Measurements from ENCODE around the gene SRBD1.

SRBD1 gene

DNA sequence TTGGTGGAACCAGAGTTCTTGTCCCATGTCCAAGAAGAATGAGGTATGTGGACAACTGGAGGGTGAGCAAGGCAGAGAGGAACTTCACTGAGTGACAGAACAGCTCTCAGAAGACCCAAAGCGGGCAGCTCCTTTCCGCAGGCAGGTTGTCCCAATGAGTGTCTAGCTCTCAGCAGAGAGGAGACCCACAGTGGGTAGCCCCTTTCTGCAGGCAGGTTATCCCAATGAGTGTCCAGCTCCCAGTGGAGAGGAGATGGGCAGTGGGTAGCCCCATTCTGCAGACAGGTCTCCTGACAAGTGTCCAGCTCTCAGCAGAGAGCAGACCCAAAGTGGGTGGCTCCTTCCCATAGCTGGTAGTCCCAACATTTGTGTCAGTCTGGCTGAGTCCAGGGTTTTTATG, 69.6 kb downstream of the SRBD1 start:
- TF ChIP-seq, protein P1, sequence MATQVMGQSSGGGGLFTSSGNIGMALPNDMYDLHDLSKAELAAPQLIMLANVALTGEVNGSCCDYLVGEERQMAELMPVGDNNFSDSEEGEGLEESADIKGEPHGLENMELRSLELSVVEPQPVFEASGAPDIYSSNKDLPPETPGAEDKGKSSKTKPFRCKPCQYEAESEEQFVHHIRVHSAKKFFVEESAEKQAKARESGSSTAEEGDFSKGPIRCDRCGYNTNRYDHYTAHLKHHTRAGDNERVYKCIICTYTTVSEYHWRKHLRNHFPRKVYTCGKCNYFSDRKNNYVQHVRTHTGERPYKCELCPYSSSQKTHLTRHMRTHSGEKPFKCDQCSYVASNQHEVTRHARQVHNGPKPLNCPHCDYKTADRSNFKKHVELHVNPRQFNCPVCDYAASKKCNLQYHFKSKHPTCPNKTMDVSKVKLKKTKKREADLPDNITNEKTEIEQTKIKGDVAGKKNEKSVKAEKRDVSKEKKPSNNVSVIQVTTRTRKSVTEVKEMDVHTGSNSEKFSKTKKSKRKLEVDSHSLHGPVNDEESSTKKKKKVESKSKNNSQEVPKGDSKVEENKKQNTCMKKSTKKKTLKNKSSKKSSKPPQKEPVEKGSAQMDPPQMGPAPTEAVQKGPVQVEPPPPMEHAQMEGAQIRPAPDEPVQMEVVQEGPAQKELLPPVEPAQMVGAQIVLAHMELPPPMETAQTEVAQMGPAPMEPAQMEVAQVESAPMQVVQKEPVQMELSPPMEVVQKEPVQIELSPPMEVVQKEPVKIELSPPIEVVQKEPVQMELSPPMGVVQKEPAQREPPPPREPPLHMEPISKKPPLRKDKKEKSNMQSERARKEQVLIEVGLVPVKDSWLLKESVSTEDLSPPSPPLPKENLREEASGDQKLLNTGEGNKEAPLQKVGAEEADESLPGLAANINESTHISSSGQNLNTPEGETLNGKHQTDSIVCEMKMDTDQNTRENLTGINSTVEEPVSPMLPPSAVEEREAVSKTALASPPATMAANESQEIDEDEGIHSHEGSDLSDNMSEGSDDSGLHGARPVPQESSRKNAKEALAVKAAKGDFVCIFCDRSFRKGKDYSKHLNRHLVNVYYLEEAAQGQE (IDR thresholded peaks at IDR 0.05; ENCODE audit: insufficient read depth in 1 of 2, low read depth in 2 of 2, low read length in 2 of 2): no peak
- no peak for TF ChIP-seq POLR2AphosphoS5 (IDR thresholded peaks at IDR 0.05; ENCODE audit: low read depth, low read length)
- TF ChIP-seq FOXP2 (optimal IDR thresholded peaks at IDR 0.05; ENCODE audit: borderline replicate concordance, extremely low read depth, extremely low read length, insufficient read depth): no peak
- TF ChIP-seq TAF1 (IDR thresholded peaks at IDR 0.05; ENCODE audit: borderline replicate concordance, insufficient read depth, low read length): no peak
- no peak for TF ChIP-seq SIN3A (IDR thresholded peaks at IDR 0.05; ENCODE audit: borderline replicate concordance, insufficient read depth, low read length)

DNA sequence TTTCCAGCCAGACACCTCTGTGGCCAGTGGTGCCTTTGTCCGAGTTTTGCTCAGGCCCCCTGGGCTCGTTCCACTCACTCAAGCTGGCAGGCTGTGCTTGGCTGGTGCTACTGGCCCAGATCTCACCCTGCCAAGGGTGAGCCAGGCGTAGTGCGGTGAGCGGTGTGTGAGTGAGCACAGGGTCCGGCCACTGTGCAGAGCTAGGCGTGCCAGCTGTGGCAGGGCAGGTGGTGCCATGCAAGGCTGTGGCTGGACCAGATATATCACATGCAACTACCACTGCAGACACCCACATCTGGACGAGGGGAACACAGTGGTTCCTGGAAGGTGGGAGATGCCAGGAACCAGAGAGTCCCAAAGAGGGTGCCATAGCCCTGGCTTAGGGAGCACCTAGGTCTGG, 70.1 kb downstream of the SRBD1 start:
- TF ChIP-seq, protein P1 (IDR thresholded peaks at IDR 0.05; ENCODE audit: insufficient read depth in 1 of 2, low read depth in 2 of 2, low read length in 2 of 2): no peak
- no peak for TF ChIP-seq TAF1 (IDR thresholded peaks at IDR 0.05; ENCODE audit: borderline replicate concordance, insufficient read depth, low read length)
- TF ChIP-seq POLR2AphosphoS5 (IDR thresholded peaks at IDR 0.05; ENCODE audit: low read depth, low read length): no peak
- no peak for TF ChIP-seq SIN3A (IDR thresholded peaks at IDR 0.05; ENCODE audit: borderline replicate concordance, insufficient read depth, low read length)
- no peak for TF ChIP-seq FOXP2 (optimal IDR thresholded peaks at IDR 0.05; ENCODE audit: borderline replicate concordance, extremely low read depth, extremely low read length, insufficient read depth)

DNA sequence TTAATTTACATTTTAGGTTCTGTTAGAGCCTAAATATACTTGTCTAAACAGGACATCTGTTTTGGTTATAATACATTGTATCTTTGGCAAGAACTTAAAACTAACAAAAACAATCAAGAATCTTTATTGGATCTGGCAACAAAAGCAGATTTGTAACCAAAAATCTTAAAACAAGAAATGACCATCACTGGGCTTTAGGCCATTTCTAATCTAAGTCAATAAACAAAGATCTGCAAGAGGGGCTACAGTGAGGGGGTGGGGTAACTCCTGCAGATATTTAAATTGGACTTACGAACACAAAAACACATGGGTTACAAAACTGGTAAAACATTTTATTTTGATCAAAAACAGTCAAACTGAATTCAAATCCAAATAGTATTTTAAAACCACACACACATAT, 77.3 kb downstream of the SRBD1 start:
- TF ChIP-seq, protein P1 (IDR thresholded peaks at IDR 0.05; ENCODE audit: insufficient read depth in 1 of 2, low read depth in 2 of 2, low read length in 2 of 2): no peak
- TF ChIP-seq TAF1 (IDR thresholded peaks at IDR 0.05; ENCODE audit: borderline replicate concordance, insufficient read depth, low read length) (no peak), FOXP2 (optimal IDR thresholded peaks at IDR 0.05; ENCODE audit: borderline replicate concordance, extremely low read depth, extremely low read length, insufficient read depth) (no peak), POLR2AphosphoS5 (IDR thresholded peaks at IDR 0.05; ENCODE audit: low read depth, low read length) (no peak), SIN3A (IDR thresholded peaks at IDR 0.05; ENCODE audit: borderline replicate concordance, insufficient read depth, low read length) (no peak)

DNA sequence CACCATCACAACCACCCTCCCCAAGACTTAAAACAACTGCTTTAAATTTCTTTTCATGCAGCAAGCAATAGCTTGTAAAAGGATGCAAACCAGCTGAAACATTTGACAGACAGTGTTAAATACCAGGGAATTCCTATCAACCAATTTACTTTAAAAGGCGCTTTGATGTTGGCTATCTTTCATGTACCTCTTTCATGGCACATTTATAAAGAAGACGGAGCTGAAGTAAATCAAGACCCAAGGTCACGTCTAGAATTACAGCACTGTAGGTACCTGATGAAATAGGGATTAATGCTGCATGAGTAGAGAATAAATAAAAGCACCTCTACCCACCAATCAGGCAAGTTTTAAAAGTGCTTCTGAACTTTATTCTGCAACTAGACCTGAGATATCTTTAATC, 78.9 kb downstream of the SRBD1 start:
- TF ChIP-seq POLR2AphosphoS5 (IDR thresholded peaks at IDR 0.05; ENCODE audit: low read depth, low read length) (no peak), FOXP2 (optimal IDR thresholded peaks at IDR 0.05; ENCODE audit: borderline replicate concordance, extremely low read depth, extremely low read length, insufficient read depth) (no peak), TAF1 (IDR thresholded peaks at IDR 0.05; ENCODE audit: borderline replicate concordance, insufficient read depth, low read length) (no peak), SIN3A (IDR thresholded peaks at IDR 0.05; ENCODE audit: borderline replicate concordance, insufficient read depth, low read length) (no peak)
- TF ChIP-seq, protein P1 (IDR thresholded peaks at IDR 0.05; ENCODE audit: insufficient read depth in 1 of 2, low read depth in 2 of 2, low read length in 2 of 2): no peak

DNA sequence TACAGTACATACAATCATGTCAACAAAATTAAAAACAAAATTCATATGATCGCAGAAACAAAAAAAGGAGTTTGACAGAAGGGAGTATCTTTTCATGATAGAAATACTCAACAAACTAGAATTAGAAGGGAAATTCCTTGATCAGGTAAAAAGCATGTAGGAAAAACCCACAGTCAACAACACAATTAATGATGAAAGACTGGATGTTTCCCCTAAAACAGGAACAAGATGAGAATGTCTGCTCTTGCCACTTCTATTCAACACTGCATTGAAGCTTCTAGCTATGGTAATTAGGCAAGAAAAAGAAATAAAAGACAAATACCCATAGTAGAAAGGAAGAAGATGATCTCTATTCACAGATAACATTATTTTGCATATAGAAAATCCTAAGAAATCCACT, 87.1 kb downstream of the SRBD1 start:
- TF ChIP-seq, protein P1 (IDR thresholded peaks at IDR 0.05; ENCODE audit: insufficient read depth in 1 of 2, low read depth in 2 of 2, low read length in 2 of 2): no peak
- TF ChIP-seq POLR2AphosphoS5 (IDR thresholded peaks at IDR 0.05; ENCODE audit: low read depth, low read length) (no peak), SIN3A (IDR thresholded peaks at IDR 0.05; ENCODE audit: borderline replicate concordance, insufficient read depth, low read length) (no peak), TAF1 (IDR thresholded peaks at IDR 0.05; ENCODE audit: borderline replicate concordance, insufficient read depth, low read length) (no peak), FOXP2 (optimal IDR thresholded peaks at IDR 0.05; ENCODE audit: borderline replicate concordance, extremely low read depth, extremely low read length, insufficient read depth) (no peak)

Measured in PFSK-1 (cell line).